ENCODE results near the gene UBE2C. TPM values are rescaled to one million over a fixed set of nuclear protein-coding genes. Genes with fewer than 3 reads are reported as not detected.

The UBE2C gene
- total and polyA plus RNA-seq, 2 donors (not counting 1 experiment from before 2014, with no cell fraction given) = 0.54 to 2.4 TPM

DNA sequence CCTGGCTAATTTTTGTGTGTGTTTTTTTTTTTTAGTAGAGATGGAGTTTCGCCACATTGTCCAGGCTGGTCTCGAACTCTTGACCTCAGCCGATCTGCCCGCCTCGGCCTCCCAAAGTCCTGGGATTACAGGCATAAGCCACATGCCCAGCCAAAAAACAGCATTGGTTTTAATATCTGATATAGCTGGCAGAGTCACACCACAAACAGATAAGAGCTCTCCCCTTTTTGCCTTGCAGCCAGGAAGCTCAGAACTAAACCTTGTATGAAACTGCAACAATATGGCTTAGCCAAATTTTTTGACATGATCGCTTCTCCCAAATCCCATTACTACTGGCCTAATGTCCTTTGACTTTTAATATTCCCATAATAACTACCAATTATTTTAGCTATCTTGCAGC lies 39.9 kb downstream of the UBE2C start:
- intact Hi-C loops (cut with micrococcal nuclease) = no loop called here
- Mint-ChIP-seq H3K4me1 (peaks cover 20% of the 10 kb centered on the region), H3K4me3 (no peak overlapping the region), H3K27ac (no peak overlapping the region), H3K27me3 (no peaks in the 10 kb centered on the region), H3K9me3 (ENCODE audit: insufficient read depth) (no peaks in the 10 kb centered on the region)
- Histone ChIP-seq H2AFZ (ENCODE audit: insufficient read depth, low read depth, low read length, poor library complexity, severe bottlenecking) (no peak overlapping the region), H3K27me3 (replicated peaks in 1 of 4; ENCODE audit: control extremely low read depth in 1 of 4, control insufficient read depth in 3 of 4, insufficient read depth in 4 of 4, low read length in 3 of 4) (no peaks in the 10 kb centered on the region), H3K4me2 (replicated peaks; ENCODE audit: low read depth, low read length, poor library complexity, severe bottlenecking) (no peak overlapping the region), H3K9ac (ENCODE audit: low read length) (no peak overlapping the region), H3K27ac (ENCODE audit: low read length in 2 of 2) (no peak overlapping the region), H3K36me3 (replicated peaks in 1 of 2; ENCODE audit: control extremely low read depth in 1 of 2, control insufficient read depth in 1 of 2, extremely low read depth in 1 of 2, insufficient read depth in 2 of 2, low read length in 1 of 2) (peaks cover 0 to 47% of the 10 kb centered on the region in 2 experiments), H3K79me2 (ENCODE audit: control insufficient read depth, insufficient read depth, low read length) (peaks cover 52% of the 10 kb centered on the region), H3K4me3 (ENCODE audit: control extremely low read depth in 1 of 5, extremely low read depth in 1 of 5, insufficient read depth in 1 of 5, low read depth in 2 of 5, low read length in 4 of 5) (no peak overlapping the region), H4K20me1 (ENCODE audit: control insufficient read depth, insufficient read depth, low read length, poor library complexity, severe bottlenecking) (no peaks in the 10 kb centered on the region), H3K9me3 (ENCODE audit: control extremely low read depth in 1 of 3, control insufficient read depth in 2 of 3, insufficient read depth in 1 of 3, low read length in 2 of 3) (no peaks in the 10 kb centered on the region), H3K4me1 (ENCODE audit: control insufficient read depth in 2 of 2, insufficient read depth in 2 of 2, low read length in 2 of 2) (peaks cover 11 to 19% of the 10 kb centered on the region in 2 donors)
- no peak for DNase-seq
- ChIA-PET CTCF (interaction anchor here (1.8 kb wide), 1 partner anchor 54 kb away, joined by 3 read pairs; no protein-coding TSS in a partner anchor), POLR2A (no interaction called here)
- WGBS (ENCODE audit: insufficient coverage) = 100% methylated on average over 4 of the region's 6 CpGs
- TF ChIP-seq, protein P1, sequence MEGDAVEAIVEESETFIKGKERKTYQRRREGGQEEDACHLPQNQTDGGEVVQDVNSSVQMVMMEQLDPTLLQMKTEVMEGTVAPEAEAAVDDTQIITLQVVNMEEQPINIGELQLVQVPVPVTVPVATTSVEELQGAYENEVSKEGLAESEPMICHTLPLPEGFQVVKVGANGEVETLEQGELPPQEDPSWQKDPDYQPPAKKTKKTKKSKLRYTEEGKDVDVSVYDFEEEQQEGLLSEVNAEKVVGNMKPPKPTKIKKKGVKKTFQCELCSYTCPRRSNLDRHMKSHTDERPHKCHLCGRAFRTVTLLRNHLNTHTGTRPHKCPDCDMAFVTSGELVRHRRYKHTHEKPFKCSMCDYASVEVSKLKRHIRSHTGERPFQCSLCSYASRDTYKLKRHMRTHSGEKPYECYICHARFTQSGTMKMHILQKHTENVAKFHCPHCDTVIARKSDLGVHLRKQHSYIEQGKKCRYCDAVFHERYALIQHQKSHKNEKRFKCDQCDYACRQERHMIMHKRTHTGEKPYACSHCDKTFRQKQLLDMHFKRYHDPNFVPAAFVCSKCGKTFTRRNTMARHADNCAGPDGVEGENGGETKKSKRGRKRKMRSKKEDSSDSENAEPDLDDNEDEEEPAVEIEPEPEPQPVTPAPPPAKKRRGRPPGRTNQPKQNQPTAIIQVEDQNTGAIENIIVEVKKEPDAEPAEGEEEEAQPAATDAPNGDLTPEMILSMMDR (IDR thresholded peaks at IDR 0.05) = no peak
- TF ChIP-seq EZH2 (IDR thresholded peaks at IDR 0.05; ENCODE audit: borderline replicate concordance, insufficient read depth, low read depth, low read length, poor library complexity, severe bottlenecking) = no peak
- ATAC-seq (ENCODE audit: low read depth) = no peak

DNA sequence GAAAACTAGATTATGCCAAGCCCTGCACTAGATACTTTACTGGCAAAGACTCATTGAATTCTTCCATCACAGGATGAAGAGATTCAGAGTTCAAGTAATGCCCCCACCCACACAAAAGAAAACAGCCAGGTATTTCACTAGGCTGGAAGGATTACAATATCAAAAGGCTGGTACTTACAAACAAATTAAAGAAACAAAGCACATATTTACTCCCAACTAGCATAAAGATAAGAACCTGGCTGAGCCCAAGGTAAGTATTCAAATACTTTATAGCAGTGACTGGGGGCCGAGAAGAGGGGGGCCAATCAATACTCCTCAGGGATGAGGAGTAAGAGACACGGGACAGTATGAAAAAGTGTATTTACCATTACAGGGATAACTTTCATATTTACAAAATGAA lies 41.0 kb downstream of the UBE2C start:
- H3K27me3 ChIP-seq (replicated peaks in 1 of 4; ENCODE audit: control extremely low read depth in 1 of 4, control insufficient read depth in 3 of 4, insufficient read depth in 4 of 4, low read length in 3 of 4) = no peaks in the 10 kb centered on the region
- H3K4me3 ChIP-seq (ENCODE audit: control extremely low read depth in 1 of 5, extremely low read depth in 1 of 5, insufficient read depth in 1 of 5, low read depth in 2 of 5, low read length in 4 of 5) = no peak overlapping the region
- H3K79me2 ChIP-seq (ENCODE audit: control insufficient read depth, insufficient read depth, low read length) = peaks cover 61% of the 10 kb centered on the region
- H3K9me3 ChIP-seq (ENCODE audit: control extremely low read depth in 1 of 3, control insufficient read depth in 2 of 3, insufficient read depth in 1 of 3, low read length in 2 of 3) = peaks cover 0 to 3% (median 0%) of the 10 kb centered on the region in 3 donors
- TF ChIP-seq EZH2 (IDR thresholded peaks at IDR 0.05; ENCODE audit: borderline replicate concordance, insufficient read depth, low read depth, low read length, poor library complexity, severe bottlenecking) = no peak
- TF ChIP-seq, protein P1 (IDR thresholded peaks at IDR 0.05) = no peak
- H3K4me1 ChIP-seq (ENCODE audit: control insufficient read depth in 2 of 2, insufficient read depth in 2 of 2, low read length in 2 of 2) = peaks cover 17 to 29% of the 10 kb centered on the region in 2 donors
- WGBS (ENCODE audit: insufficient coverage) = no CpG with 5 or more reads among the region's 2 CpGs
- ChIA-PET CTCF (interaction anchor here (1.8 kb wide), 1 partner anchor 55 kb away, joined by 3 read pairs; no protein-coding TSS in a partner anchor), POLR2A (no interaction called here)
- no peak overlapping the region for H3K4me2 ChIP-seq (replicated peaks; ENCODE audit: low read depth, low read length, poor library complexity, severe bottlenecking)
- H3K27ac ChIP-seq (ENCODE audit: low read length in 2 of 2) = no peak overlapping the region
- H3K27ac Mint-ChIP-seq = no peak overlapping the region
- no peak overlapping the region for H3K4me3 Mint-ChIP-seq
- H3K36me3 ChIP-seq (replicated peaks in 1 of 2; ENCODE audit: control extremely low read depth in 1 of 2, control insufficient read depth in 1 of 2, extremely low read depth in 1 of 2, insufficient read depth in 2 of 2, low read length in 1 of 2) = peaks cover 0 to 40% of the 10 kb centered on the region in 2 experiments
- intact Hi-C loops (cut with micrococcal nuclease) = no loop called here
- no peak overlapping the region for H2AFZ ChIP-seq (ENCODE audit: insufficient read depth, low read depth, low read length, poor library complexity, severe bottlenecking)
- H3K9ac ChIP-seq (ENCODE audit: low read length) = no peak overlapping the region
- no peaks in the 10 kb centered on the region for H3K27me3 Mint-ChIP-seq
- H3K9me3 Mint-ChIP-seq (ENCODE audit: insufficient read depth) = no peaks in the 10 kb centered on the region
- peaks cover 30% of the 10 kb centered on the region for H3K4me1 Mint-ChIP-seq
- H4K20me1 ChIP-seq (ENCODE audit: control insufficient read depth, insufficient read depth, low read length, poor library complexity, severe bottlenecking) = no peaks in the 10 kb centered on the region
- ATAC-seq (ENCODE audit: low read depth) (no peak), DNase-seq (no peak)
